Measurements from ENCODE around the gene LRBA. TPM values are rescaled to one million over a fixed set of nuclear protein-coding genes. Genes with fewer than 3 reads are reported as not detected.

LRBA gene
- total and polyA plus RNA-seq, 9 donors = 20.7 to 30.5 (median 27.7) TPM

DNA sequence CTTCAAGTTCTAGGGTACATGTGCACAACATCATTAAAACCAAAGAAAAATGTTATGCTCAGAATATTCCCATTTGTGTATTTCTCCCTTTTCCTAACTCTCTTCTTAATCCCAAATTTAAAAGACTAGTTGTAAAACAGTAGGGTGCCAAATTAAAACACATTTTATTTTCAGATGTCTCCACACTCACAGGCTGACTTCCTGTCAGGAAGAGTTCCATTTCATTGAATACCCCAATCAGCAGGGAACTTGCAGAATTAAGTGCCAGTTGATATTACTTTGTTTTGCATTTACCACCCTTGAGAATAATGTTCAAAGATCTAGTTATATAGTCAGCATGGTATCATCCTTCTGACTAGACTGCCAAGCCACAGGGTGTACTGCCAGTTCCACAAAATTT lies 225.2 kb downstream of the LRBA start:
- no peaks in the 10 kb centered on the region for H3K27me3 ChIP-seq (ENCODE audit: control insufficient read depth, insufficient read depth, low read length)

DNA sequence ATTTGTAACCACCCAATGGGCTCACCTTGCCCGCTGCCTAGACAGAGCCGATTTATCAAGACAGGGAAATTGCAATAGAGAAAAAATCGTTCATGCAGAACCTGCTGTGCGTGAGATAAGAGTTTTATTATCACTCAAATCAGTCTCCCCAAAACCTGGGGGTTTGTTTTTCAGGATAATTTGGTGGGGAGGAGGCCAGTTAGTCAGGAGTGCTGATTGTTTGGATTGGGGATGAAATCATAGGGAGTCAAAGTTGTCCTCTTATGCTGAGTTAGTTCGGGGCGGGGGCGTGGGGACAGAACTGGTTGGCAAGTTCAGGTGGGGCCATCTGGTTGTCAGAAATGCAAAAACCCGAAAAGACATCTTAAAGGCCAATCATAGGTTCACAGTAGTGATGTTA lies 230.1 kb downstream of the LRBA start:
- H3K36me3 ChIP-seq (ENCODE audit: control insufficient read depth, insufficient read depth, low read length) = peaks cover 3% of the 10 kb centered on the region
- H3K4me3 ChIP-seq (ENCODE audit: low read length) = no peak overlapping the region
- DNase-seq = no peak
- no peak overlapping the region for H3K27ac ChIP-seq (ENCODE audit: low read length)
- no peaks in the 10 kb centered on the region for H3K9me3 ChIP-seq (replicated peaks; ENCODE audit: control insufficient read depth, low read depth, low read length)
- 95% methylated on average over 3 of the region's 8 CpGs for WGBS (ENCODE audit: insufficient coverage)
- no peaks in the 10 kb centered on the region for H3K4me1 ChIP-seq (ENCODE audit: control insufficient read depth, insufficient read depth, low read length)
- H3K27me3 ChIP-seq (ENCODE audit: control insufficient read depth, insufficient read depth, low read length) = no peaks in the 10 kb centered on the region

More for the DNA sequence above, 225.2 kb downstream of the LRBA start:
- no peaks in the 10 kb centered on the region for H3K9me3 ChIP-seq (replicated peaks; ENCODE audit: control insufficient read depth, low read depth, low read length)
- no peak overlapping the region for H3K4me3 ChIP-seq (ENCODE audit: low read length)
- no peaks in the 10 kb centered on the region for H3K4me1 ChIP-seq (ENCODE audit: control insufficient read depth, insufficient read depth, low read length)
- DNase-seq = no peak
- no peaks in the 10 kb centered on the region for H3K36me3 ChIP-seq (ENCODE audit: control insufficient read depth, insufficient read depth, low read length)
- H3K27ac ChIP-seq (ENCODE audit: low read length) = no peak overlapping the region

DNA sequence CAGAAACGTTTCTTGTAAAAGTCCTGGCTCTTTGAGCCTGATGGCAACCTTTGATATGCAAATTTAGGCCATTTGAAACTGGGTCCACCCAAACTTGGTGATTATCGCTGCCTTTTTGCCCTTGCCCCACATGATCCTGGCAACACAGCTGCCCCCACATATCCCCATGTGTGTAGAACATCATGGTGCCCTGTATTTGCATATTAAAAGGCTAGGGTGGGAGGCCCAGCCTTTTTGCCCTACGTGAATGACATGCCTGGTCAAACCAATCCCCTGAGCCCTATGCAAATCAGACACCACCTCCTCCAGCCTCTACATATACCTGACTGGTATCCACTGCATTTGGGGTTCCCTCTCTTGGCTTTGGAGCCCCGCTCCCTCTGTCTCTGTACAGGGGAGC lies 230.8 kb downstream of the LRBA start:
- Histone ChIP-seq H3K36me3 (ENCODE audit: control insufficient read depth, insufficient read depth, low read length) (peaks cover 3% of the 10 kb centered on the region), H3K27me3 (ENCODE audit: control insufficient read depth, insufficient read depth, low read length) (no peaks in the 10 kb centered on the region), H3K27ac (ENCODE audit: low read length) (no peak overlapping the region), H3K4me1 (ENCODE audit: control insufficient read depth, insufficient read depth, low read length) (no peaks in the 10 kb centered on the region), H3K4me3 (ENCODE audit: low read length) (no peak overlapping the region), H3K9me3 (replicated peaks; ENCODE audit: control insufficient read depth, low read depth, low read length) (no peaks in the 10 kb centered on the region)
- DNase-seq = no peak
- 71% methylated on average over 3 of the region's 4 CpGs for WGBS (ENCODE audit: insufficient coverage)

DNA sequence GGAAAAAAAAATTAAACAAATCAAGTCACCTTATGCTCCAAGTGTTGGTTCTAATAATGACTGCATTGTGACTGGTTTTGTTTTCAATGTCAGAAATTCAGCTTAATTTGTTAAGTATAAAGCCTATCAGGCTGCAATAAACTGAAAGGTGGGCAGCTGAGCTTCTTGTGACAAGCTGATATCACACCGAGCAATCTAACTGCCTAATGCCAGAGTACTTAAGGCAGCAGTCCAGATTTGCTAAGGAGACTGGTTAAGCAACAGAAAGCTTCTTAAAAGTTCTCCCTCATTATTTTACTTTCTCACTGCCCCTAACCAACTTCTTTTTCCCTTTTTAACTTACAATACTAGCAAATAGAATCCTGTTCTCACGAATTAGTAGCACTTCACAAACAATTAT lies 232.2 kb downstream of the LRBA start:
- peak; percentile 1 for DNase-seq
- Histone ChIP-seq H3K36me3 (ENCODE audit: control insufficient read depth, insufficient read depth, low read length) (peaks cover 3% of the 10 kb centered on the region), H3K4me1 (ENCODE audit: control insufficient read depth, insufficient read depth, low read length) (no peaks in the 10 kb centered on the region), H3K27ac (ENCODE audit: low read length) (no peak overlapping the region), H3K4me3 (ENCODE audit: low read length) (no peak overlapping the region), H3K27me3 (ENCODE audit: control insufficient read depth, insufficient read depth, low read length) (no peaks in the 10 kb centered on the region), H3K9me3 (replicated peaks; ENCODE audit: control insufficient read depth, low read depth, low read length) (no peaks in the 10 kb centered on the region)
- WGBS (ENCODE audit: insufficient coverage) = 71% methylated on average over 1 of the region's 2 CpGs

DNA sequence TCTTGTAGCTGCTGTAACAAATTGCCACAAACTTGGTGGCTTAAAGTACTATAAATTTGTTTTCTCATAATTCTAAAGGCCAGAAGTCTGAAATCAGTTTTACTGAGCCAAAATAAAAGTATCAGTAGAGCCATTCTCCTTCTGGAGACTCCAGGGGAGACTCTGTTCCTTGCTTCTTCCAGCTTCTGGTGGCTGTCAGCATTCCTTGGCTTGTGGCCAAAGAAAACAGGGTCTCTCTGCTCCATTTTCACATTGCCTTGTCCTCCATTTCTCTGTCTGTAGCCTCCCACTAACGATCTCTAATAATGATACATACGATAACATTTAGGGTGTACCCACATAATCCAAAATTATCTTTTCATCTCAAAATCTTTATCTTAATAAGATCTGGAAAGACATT lies 232.8 kb downstream of the LRBA start:
- no peak overlapping the region for H3K27ac ChIP-seq (ENCODE audit: low read length)
- WGBS (ENCODE audit: insufficient coverage) = 86% methylated on average over 2 of the region's 2 CpGs
- H3K9me3 ChIP-seq (replicated peaks; ENCODE audit: control insufficient read depth, low read depth, low read length) = no peaks in the 10 kb centered on the region
- H3K4me1 ChIP-seq (ENCODE audit: control insufficient read depth, insufficient read depth, low read length) = no peaks in the 10 kb centered on the region
- DNase-seq = peak; percentile 24
- no peak overlapping the region for H3K4me3 ChIP-seq (ENCODE audit: low read length)
- peaks cover 3% of the 10 kb centered on the region for H3K36me3 ChIP-seq (ENCODE audit: control insufficient read depth, insufficient read depth, low read length)
- H3K27me3 ChIP-seq (ENCODE audit: control insufficient read depth, insufficient read depth, low read length) = no peaks in the 10 kb centered on the region

DNA sequence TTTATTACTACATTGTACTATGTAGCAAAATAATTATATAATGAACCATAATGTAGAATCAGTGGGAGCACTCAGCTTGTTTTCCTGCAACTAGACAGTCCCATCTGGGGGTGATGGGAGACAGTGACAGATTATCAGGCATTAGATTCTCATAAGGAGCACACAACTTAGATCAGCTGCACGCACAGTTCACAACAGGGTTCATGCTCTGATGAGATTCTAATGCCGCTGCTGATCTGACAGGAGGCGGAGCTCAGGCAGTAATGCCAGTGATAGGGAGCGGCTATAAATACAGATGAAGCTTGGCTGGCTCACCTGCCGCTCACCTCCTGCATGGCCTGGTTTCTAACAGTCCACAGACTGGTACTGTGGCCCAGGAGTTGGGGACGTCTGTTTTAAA lies 233.9 kb downstream of the LRBA start:
- H3K27ac ChIP-seq (ENCODE audit: low read length) = no peak overlapping the region

DNA sequence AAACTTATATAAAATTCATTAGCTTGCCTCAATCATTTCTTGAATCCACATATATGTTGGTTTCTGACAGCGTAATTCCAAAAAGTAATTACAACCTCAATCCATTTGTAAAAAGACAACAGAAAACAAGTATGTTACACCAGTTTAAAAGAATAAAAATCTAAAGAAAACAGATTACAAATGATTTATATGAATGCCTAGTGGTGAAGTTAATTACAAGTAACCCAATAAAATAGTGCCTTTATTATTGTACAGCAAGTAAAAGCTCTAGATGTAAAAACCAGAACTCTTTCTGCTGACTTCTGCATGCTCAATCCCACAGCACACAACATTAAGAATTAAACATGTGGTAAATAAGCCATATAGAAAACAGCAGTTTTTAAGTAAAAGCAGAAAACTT lies 235.4 kb downstream of the LRBA start:
- no peaks in the 10 kb centered on the region for H3K4me1 ChIP-seq (ENCODE audit: control insufficient read depth, insufficient read depth, low read length)
- H3K27me3 ChIP-seq (ENCODE audit: control insufficient read depth, insufficient read depth, low read length) = no peaks in the 10 kb centered on the region
- DNase-seq = no peak
- H3K9me3 ChIP-seq (replicated peaks; ENCODE audit: control insufficient read depth, low read depth, low read length) = no peaks in the 10 kb centered on the region
- no CpG with 5 or more reads among the region's 1 CpG for WGBS (ENCODE audit: insufficient coverage)
- H3K27ac ChIP-seq (ENCODE audit: low read length) = no peak overlapping the region
- H3K4me3 ChIP-seq (ENCODE audit: low read length) = no peak overlapping the region
- peaks cover 3% of the 10 kb centered on the region for H3K36me3 ChIP-seq (ENCODE audit: control insufficient read depth, insufficient read depth, low read length)

More for the DNA sequence above, 233.9 kb downstream of the LRBA start:
- H3K36me3 ChIP-seq (ENCODE audit: control insufficient read depth, insufficient read depth, low read length) = peaks cover 3% of the 10 kb centered on the region
- 87% methylated on average over 5 of the region's 6 CpGs for WGBS (ENCODE audit: insufficient coverage)
- DNase-seq = no peak
- H3K4me3 ChIP-seq (ENCODE audit: low read length) = no peak overlapping the region
- no peaks in the 10 kb centered on the region for H3K27me3 ChIP-seq (ENCODE audit: control insufficient read depth, insufficient read depth, low read length)
- H3K4me1 ChIP-seq (ENCODE audit: control insufficient read depth, insufficient read depth, low read length) = no peaks in the 10 kb centered on the region
- H3K9me3 ChIP-seq (replicated peaks; ENCODE audit: control insufficient read depth, low read depth, low read length) = no peaks in the 10 kb centered on the region

DNA sequence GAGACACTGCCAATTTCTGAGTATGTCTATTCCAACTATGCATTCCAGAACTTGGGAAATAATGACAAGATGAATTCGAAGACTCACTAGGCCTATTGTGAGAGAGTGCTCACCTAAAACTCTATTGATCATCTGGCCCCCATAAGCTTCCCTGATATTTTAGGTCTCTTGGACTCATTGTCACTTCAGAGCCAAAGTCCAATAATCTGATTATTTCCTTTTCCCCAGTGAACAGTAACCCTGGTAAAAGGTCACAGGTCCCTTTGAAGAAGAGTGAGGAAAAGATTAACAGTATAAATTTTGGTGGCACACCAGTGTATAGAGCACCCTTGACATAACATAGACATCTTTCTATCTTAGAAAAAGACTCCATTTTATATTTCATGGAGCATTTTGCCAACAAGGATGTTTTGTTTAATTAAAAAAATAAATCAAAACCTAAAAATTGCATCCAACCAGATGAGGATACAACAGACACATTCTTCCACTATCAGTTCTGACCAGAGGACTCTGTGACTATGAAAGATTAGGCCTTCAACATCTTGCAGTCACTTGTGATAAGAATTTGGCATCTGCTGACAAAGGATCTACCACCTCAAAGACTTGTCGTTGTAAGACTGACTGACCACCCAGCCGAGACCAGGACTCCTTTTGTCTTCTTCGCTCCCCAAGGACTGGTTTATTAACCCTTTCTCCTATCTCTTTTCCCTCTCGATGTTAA lies 241.2 kb downstream of the LRBA start:
- no peaks in the 10 kb centered on the region for H3K36me3 ChIP-seq (ENCODE audit: control insufficient read depth, insufficient read depth, low read length)
- H3K27ac ChIP-seq (ENCODE audit: low read length) = no peak overlapping the region
- H3K4me1 ChIP-seq (ENCODE audit: control insufficient read depth, insufficient read depth, low read length) = no peaks in the 10 kb centered on the region
- no peaks in the 10 kb centered on the region for H3K27me3 ChIP-seq (ENCODE audit: control insufficient read depth, insufficient read depth, low read length)
- DNase-seq = no peak
- no peaks in the 10 kb centered on the region for H3K9me3 ChIP-seq (replicated peaks; ENCODE audit: control insufficient read depth, low read depth, low read length)
- WGBS (ENCODE audit: insufficient coverage) = no CpG with 5 or more reads among the region's 5 CpGs
- H3K4me3 ChIP-seq (ENCODE audit: low read length) = no peak overlapping the region

DNA sequence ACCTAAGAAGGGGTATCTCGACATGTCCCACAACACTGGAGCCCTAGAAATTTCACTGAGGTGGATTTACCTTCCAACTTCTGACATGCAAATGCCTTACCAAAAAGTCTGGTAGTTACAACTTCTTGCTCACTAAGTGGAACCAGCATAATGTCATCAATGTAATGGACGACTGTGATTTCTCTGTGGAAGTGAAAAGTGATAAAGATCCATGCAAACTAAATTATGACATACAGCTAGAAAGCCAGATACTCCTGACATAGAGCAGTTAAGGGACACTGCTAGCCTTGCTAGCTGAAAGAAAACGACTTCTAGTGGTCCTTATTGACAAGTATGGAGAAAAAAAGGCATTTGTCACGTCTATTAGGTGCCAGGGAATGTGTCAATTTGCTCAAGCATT lies 242.1 kb downstream of the LRBA start:
- no peaks in the 10 kb centered on the region for H3K36me3 ChIP-seq (ENCODE audit: control insufficient read depth, insufficient read depth, low read length)
- 83% methylated on average over 1 of the region's 4 CpGs for WGBS (ENCODE audit: insufficient coverage)
- no peaks in the 10 kb centered on the region for H3K4me1 ChIP-seq (ENCODE audit: control insufficient read depth, insufficient read depth, low read length)
- no peaks in the 10 kb centered on the region for H3K27me3 ChIP-seq (ENCODE audit: control insufficient read depth, insufficient read depth, low read length)
- H3K9me3 ChIP-seq (replicated peaks; ENCODE audit: control insufficient read depth, low read depth, low read length) = no peaks in the 10 kb centered on the region
- H3K4me3 ChIP-seq (ENCODE audit: low read length) = no peak overlapping the region
- no peak overlapping the region for H3K27ac ChIP-seq (ENCODE audit: low read length)
- DNase-seq = no peak

DNA sequence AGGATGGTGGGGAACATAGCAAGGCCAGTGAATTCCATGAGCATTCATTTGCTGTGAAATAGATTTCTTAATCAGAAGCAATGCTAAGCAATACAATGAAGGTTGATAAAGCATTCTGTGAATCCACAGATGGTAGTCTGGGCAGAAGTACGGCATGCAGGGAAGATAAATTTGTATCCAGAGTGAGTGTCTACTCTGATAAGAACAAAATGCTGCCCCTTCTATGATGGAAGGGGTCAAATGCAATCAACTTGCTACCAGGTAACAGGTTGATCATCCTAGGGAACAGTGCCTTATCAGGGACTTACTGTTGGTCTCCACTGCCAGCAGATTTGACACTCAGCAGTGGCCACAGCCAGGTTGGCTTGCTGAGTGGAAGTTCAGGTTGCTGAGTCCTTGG lies 243.7 kb downstream of the LRBA start:
- no peaks in the 10 kb centered on the region for H3K36me3 ChIP-seq (ENCODE audit: control insufficient read depth, insufficient read depth, low read length)
- H3K27me3 ChIP-seq (ENCODE audit: control insufficient read depth, insufficient read depth, low read length) = no peaks in the 10 kb centered on the region
- H3K27ac ChIP-seq (ENCODE audit: low read length) = no peak overlapping the region
- no peak overlapping the region for H3K4me3 ChIP-seq (ENCODE audit: low read length)
- WGBS (ENCODE audit: insufficient coverage) = 100% methylated on average over 1 of the region's 1 CpG
- H3K4me1 ChIP-seq (ENCODE audit: control insufficient read depth, insufficient read depth, low read length) = no peaks in the 10 kb centered on the region
- no peaks in the 10 kb centered on the region for H3K9me3 ChIP-seq (replicated peaks; ENCODE audit: control insufficient read depth, low read depth, low read length)
- DNase-seq = no peak

DNA sequence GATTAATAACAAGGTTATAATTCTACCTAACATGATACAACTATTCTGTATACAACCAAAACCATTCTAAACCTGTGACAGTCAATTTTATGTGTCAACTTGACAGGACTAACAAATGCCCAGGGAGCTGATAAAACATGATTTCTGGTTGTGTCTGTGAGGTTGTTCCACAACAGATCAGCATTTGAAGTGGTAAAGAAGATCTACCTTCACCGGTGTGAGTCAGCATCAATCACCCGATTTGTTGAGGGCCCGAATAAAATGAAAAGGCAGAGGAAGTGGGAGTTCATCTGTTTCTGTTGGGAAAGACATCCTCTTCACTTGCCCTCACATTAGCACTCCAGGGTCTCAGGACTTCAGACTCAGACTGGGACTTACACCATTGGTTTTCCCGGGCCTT lies 245.2 kb downstream of the LRBA start:
- Histone ChIP-seq H3K4me1 (ENCODE audit: control insufficient read depth, insufficient read depth, low read length) (no peaks in the 10 kb centered on the region), H3K36me3 (ENCODE audit: control insufficient read depth, insufficient read depth, low read length) (no peaks in the 10 kb centered on the region), H3K27me3 (ENCODE audit: control insufficient read depth, insufficient read depth, low read length) (no peaks in the 10 kb centered on the region), H3K4me3 (ENCODE audit: low read length) (no peak overlapping the region), H3K27ac (ENCODE audit: low read length) (no peak overlapping the region), H3K9me3 (replicated peaks; ENCODE audit: control insufficient read depth, low read depth, low read length) (no peaks in the 10 kb centered on the region)
- no peak for DNase-seq
- no CpG with 5 or more reads among the region's 4 CpGs for WGBS (ENCODE audit: insufficient coverage)

All from muscle of leg (tissue), 11 donors.